Loucy (cell line): ENCODE results near the gene ZNF140.
A peak's percentile ranks its signal among the peaks of the same experiment; 100 is the strongest.

Experiments
- H2AFZ ChIP-seq: fragments of 200-600 bp; sonication (generic); 2 replicates; pipeline ENCODE4 v1.6.0; 2016; ENCODE audit warnings: antibody characterized with exemption, mild to moderate bottlenecking, low read length, moderate library complexity
- H3F3A ChIP-seq: fragments of 200-600 bp; 2 replicates; pipeline ENCODE4 v1.6.0; 2016; ENCODE audit warnings: antibody characterized with exemption, low read depth, mild to moderate bottlenecking
- H3K27me3 ChIP-seq: fragments of 200-600 bp; sonication (generic); 2 replicates; pipeline ENCODE4 v1.6.1; 2014; ENCODE audit warnings: low read length, mild to moderate bottlenecking; ENCODE audit not compliant: insufficient read depth, poor library complexity, severe bottlenecking
- H3K36me3 ChIP-seq: fragments of 200-600 bp; sonication (generic); 2 replicates; pipeline ENCODE4 v1.6.1; 2016; ENCODE audit warnings: low read length; ENCODE audit not compliant: insufficient read depth
- H3K4me1 ChIP-seq: fragments of 200-600 bp; sonication (generic); 2 replicates; pipeline ENCODE4 v1.5.1; 2014; ENCODE audit warnings: low read length, mild to moderate bottlenecking; ENCODE audit not compliant: insufficient read depth, poor library complexity, severe bottlenecking
- H3K4me2 ChIP-seq: fragments of 200-600 bp; sonication (generic); 2 replicates; pipeline ENCODE4 v1.6.0; 2014; ENCODE audit warnings: antibody characterized with exemption, low read length, low read depth, mild to moderate bottlenecking; ENCODE audit not compliant: poor library complexity, severe bottlenecking
- H3K4me3 ChIP-seq: fragments of 200-600 bp; sonication (generic); 2 replicates; pipeline ENCODE4 v1.5.1; 2014; ENCODE audit warnings: low read length, mild to moderate bottlenecking, mixed read lengths; ENCODE audit not compliant: poor library complexity, severe bottlenecking
- H3K79me2 ChIP-seq: fragments of 200-600 bp; sonication (generic); 2 replicates; pipeline ENCODE4 v1.6.1; 2014; ENCODE audit warnings: low read length; ENCODE audit not compliant: insufficient read depth
- H3K9ac ChIP-seq: fragments of 200-600 bp; sonication (generic); 2 replicates; pipeline ENCODE4 v1.6.0; 2014; ENCODE audit warnings: mild to moderate bottlenecking, low read depth, low read length, moderate library complexity; ENCODE audit not compliant: poor library complexity, severe bottlenecking
- H3K9me2 ChIP-seq: fragments of 200-600 bp; sonication (generic); replicated peaks from 2 replicates; pipeline ENCODE4 v1.6.1; 2016; ENCODE audit warnings: low read depth, low read length, mixed read lengths
- H3K9me3 ChIP-seq: fragments of 200-600 bp; sonication (generic); 2 replicates; pipeline ENCODE4 v1.6.1; 2014; ENCODE audit warnings: mild to moderate bottlenecking, antibody characterized with exemption, low read length, low read depth; ENCODE audit not compliant: insufficient read depth
- H4K20me1 ChIP-seq: fragments of 200-600 bp; sonication (generic); 2 replicates; pipeline ENCODE4 v1.6.0; 2014; ENCODE audit warnings: antibody characterized with exemption, low read length, mild to moderate bottlenecking; ENCODE audit not compliant: insufficient read depth, poor library complexity, severe bottlenecking
- CTCF ChIP-seq: fragments of 200-600 bp; sonication (generic); conservative IDR thresholded peaks from 2 replicates; pipeline ENCODE4 v1.5.1; 2014; ENCODE audit warnings: mild to moderate bottlenecking, antibody characterized with exemption, low read length
- EZH2phosphoT487 ChIP-seq: fragments of 200-600 bp; IDR thresholded peaks from 2 replicates; pipeline ENCODE4 v1.6.1; 2018; ENCODE audit warnings: antibody characterized with exemption, mild to moderate bottlenecking, moderate library complexity, borderline replicate concordance

ZNF140 gene

GRCh38 chr12:133129368-133130037 lies 48.8 kb downstream of the ZNF140 start:
- H3K27me3 ChIP-seq: no peaks in the 10 kb centered on the region
- peak overlapping the region; percentile 64 for H3K4me2 ChIP-seq
- H3F3A ChIP-seq: no peaks in the 10 kb centered on the region
- H3K4me3 ChIP-seq: peak overlapping the region; percentile 73
- H3K79me2 ChIP-seq: no peaks in the 10 kb centered on the region
- H4K20me1 ChIP-seq: no peaks in the 10 kb centered on the region
- peak overlapping the region; percentile 83 for H2AFZ ChIP-seq
- H3K36me3 ChIP-seq: no peaks in the 10 kb centered on the region
- no peaks in the 10 kb centered on the region for H3K9me2 ChIP-seq
- H3K9me3 ChIP-seq: peaks cover 32% of the 10 kb centered on the region; the same call in 1 of the 2 replicates
- peaks cover 3% of the 10 kb centered on the region for H3K4me1 ChIP-seq
- TF ChIP-seq CTCF (no peak), EZH2phosphoT487 (no peak)
- H3K9ac ChIP-seq: peak overlapping the region; percentile 64

DNA sequence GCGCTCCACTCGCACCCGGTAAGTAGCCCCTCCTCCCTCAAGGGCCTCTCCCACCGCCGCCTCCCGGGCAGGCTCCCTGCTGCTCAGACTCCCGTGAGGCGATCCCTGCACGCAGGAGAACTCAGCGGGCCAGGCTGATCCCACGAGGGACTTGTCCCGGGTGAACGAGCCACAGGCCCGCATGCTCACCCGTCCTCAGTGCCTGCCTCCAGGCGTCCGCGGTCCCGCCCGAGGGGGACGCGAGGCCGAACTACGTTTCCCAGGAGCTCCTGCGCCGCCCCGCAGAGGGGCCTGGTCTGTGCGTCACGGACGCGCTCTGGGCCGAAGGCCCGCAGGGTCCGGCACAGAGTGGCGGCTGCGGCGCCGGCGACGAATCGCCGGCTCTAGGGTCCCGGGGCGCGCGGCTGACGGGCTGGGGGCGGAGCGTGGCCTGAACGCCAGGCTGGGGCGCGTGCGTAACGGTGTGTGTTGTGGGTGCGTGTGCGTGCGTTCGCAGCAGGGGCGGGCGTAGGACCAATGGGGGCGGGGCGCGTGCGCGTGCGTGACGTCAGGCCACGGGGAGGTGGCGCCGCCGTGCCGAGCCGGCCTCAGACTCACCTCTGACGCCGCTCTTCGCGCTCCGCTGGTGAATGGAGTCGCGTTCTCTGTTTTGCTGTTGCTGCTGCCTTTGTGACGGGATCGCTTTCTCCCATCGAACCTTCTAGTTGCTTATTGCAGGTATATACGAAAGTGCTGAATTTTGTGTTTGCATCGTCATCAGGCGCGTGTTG lies 49.5 kb downstream of the ZNF140 start, which contains the start of the genes ZNF10 and ZNF891:
ZNF10 (plus strand) TSS at position 590 of the 770 bp plus-strand sequence. CDS start 13,866 bp downstream, outside the sequence.
ZNF891 (minus strand) TSS at position 237 of the 770 bp plus-strand sequence. CDS start 8,356 bp downstream, outside the sequence.
- H3K9ac ChIP-seq: peak within 1 kb of the TSS; percentile 64
- no peaks in the 10 kb centered on the region for H3K79me2 ChIP-seq
- H3K9me3 ChIP-seq: peaks cover 30% of the 10 kb centered on the region; the same call in 1 of the 2 replicates

GRCh38 chr12:133130808-133131128 lies 50.0 kb downstream of the ZNF140 start:
- peaks cover 3% of the 10 kb centered on the region for H3K4me1 ChIP-seq
- H3K4me3 ChIP-seq: peak overlapping the region; percentile 73
- no peaks in the 10 kb centered on the region for H3F3A ChIP-seq
- no peaks in the 10 kb centered on the region for H3K36me3 ChIP-seq
- H3K27me3 ChIP-seq: no peaks in the 10 kb centered on the region
- no peaks in the 10 kb centered on the region for H3K9me2 ChIP-seq
- peak overlapping the region; percentile 83 for H2AFZ ChIP-seq
- TF ChIP-seq EZH2phosphoT487 (no peak), CTCF (no peak)
- peak overlapping the region; percentile 64 for H3K4me2 ChIP-seq
- no peaks in the 10 kb centered on the region for H3K79me2 ChIP-seq
- H3K9me3 ChIP-seq: peaks cover 28% of the 10 kb centered on the region; the same call in 1 of the 2 replicates
- peak overlapping the region; percentile 64 for H3K9ac ChIP-seq
- no peaks in the 10 kb centered on the region for H4K20me1 ChIP-seq

More for the DNA sequence above, 49.5 kb downstream of the ZNF140 start, which contains the start of the genes ZNF10 and ZNF891:
- peak within 1 kb of the TSS; percentile 73 for H3K4me3 ChIP-seq
- H3F3A ChIP-seq: no peaks in the 10 kb centered on the region
- TF ChIP-seq CTCF (no peak), EZH2phosphoT487 (no peak)
- no peaks in the 10 kb centered on the region for H4K20me1 ChIP-seq
- H3K4me1 ChIP-seq: peaks cover 3% of the 10 kb centered on the region
- no peaks in the 10 kb centered on the region for H3K9me2 ChIP-seq
- peak within 1 kb of the TSS; percentile 64 for H3K4me2 ChIP-seq
- no peaks in the 10 kb centered on the region for H3K36me3 ChIP-seq
- peak within 1 kb of the TSS; percentile 83 for H2AFZ ChIP-seq
- H3K27me3 ChIP-seq: no peaks in the 10 kb centered on the region
